HCT116 (cell line): ENCODE measurements around the gene ANO10. TPM values are rescaled to one million over a fixed set of nuclear protein-coding genes. Genes with fewer than 3 reads are reported as not detected.

Experiments
- ATAC-seq: fragments of 200-7000 bp; cut with Tn5 transposase; 2 replicates; pipeline ENCODE4 v1.9.1; 2020; ENCODE audit warnings: mild to moderate bottlenecking, moderate library complexity
- BruUV-seq: library from RNA; stranded (reverse); fragments of 400-500 nt; replicated peaks from 2 replicates; lab custom pipeline; 2021; lab: Mats Ljungman, UMichigan
- CTCF ChIA-PET: fragments of 300-600 bp; sonication (Branson Sonifier 250); formaldehyde crosslinking; loops from one replicate; lab custom pipeline; 2021; ENCODE audit warnings: antibody characterized with exemption; lab: Charles Lee
- POLR2A ChIA-PET: fragments of 300-600, 350-600 bp; sonication (Branson Sonifier 250); formaldehyde crosslinking; loops from one replicate; lab custom pipeline; 2021; ENCODE audit warnings: antibody characterized with exemption; lab: Charles Lee
- RAD21 ChIA-PET, 2 experiments: fragments of 300-600 bp; sonication (Branson Sonifier 250); formaldehyde crosslinking; loops; one replicate each; lab custom pipeline; 2023; ENCODE audit warnings: low total read pairs in 2 of 2; ENCODE audit not compliant: uncharacterized antibody in 2 of 2, unreplicated experiment in 2 of 2, low non-redundant PET in 1 of 2; lab: Charles Lee
- DNase-seq: peaks from one replicate; pipeline ENCODE4 v3.0.0-alpha.2; 2010; ENCODE audit warnings: low read depth, low spot score
- H2AFZ ChIP-seq: fragments of 200-600 bp; shearing (Covaris generic), sonication (generic); 2 replicates; pipeline ENCODE4 v1.6.1; 2017; ENCODE audit warnings: low read depth, mixed run types, mixed read lengths, antibody characterized with exemption, low read length; ENCODE audit not compliant: poor library complexity, severe bottlenecking
- H3K27ac ChIP-seq: 2 replicates; pipeline ENCODE4 v1.5.1; 2012; ENCODE audit warnings: low read depth, low read length
- H3K27me3 ChIP-seq: fragments of 200-600 bp; sonication (generic); 2 replicates; pipeline ENCODE4 v1.6.1; 2016; ENCODE audit warnings: mixed run types, low read length, mixed read lengths; ENCODE audit not compliant: insufficient read depth
- H3K36me3 ChIP-seq, 2 experiments: fragments of 200-500 bp in 1 of 2; fragments of 200-600 bp in 1 of 2; sonication (Bioruptor generic) in 1 of 2; sonication (generic) in 1 of 2; 2 replicates each; pipeline versions ENCODE4 v1.5.1 to v1.6.1; 2014 to 2016; ENCODE audit warnings: low read length in 2 of 2, inconsistent platforms in 1 of 2, mixed read lengths in 1 of 2, mixed run types in 1 of 2; ENCODE audit not compliant: insufficient read depth in 2 of 2, control insufficient read depth in 1 of 2
- H3K4me1 ChIP-seq, 2 experiments: fragments of 200-600 bp in 1 of 2; sonication (generic) in 1 of 2; 2 replicates each; pipeline versions ENCODE4 v1.5.1 to v1.6.1; 2012 to 2017; ENCODE audit warnings: low read length in 2 of 2, inconsistent platforms in 1 of 2, mild to moderate bottlenecking in 1 of 2, mixed read lengths in 1 of 2, mixed run types in 1 of 2, moderate library complexity in 1 of 2; ENCODE audit not compliant: insufficient read depth in 2 of 2, control insufficient read depth in 1 of 2
- H3K4me2 ChIP-seq: fragments of 200-600 bp; sonication (generic); 2 replicates; pipeline ENCODE4 v1.6.1; 2017; ENCODE audit warnings: mixed run types, low read length, mixed read lengths
- H3K4me3 ChIP-seq, 2 experiments: fragments of 200-600 bp in 1 of 2; sonication (generic) in 1 of 2; replicated peaks in 1 of 2; 2 replicates each; pipeline ENCODE4 v1.5.1; 2011 to 2016; ENCODE audit warnings: low read length in 2 of 2, control low read depth in 1 of 2, low read depth in 1 of 2, mild to moderate bottlenecking in 1 of 2, mixed read lengths in 1 of 2, mixed run types in 1 of 2
- H3K79me2 ChIP-seq: fragments of 200-600 bp; sonication (generic); 2 replicates; pipeline ENCODE4 v1.6.1; 2017; ENCODE audit warnings: mild to moderate bottlenecking, mixed run types, low read length, moderate library complexity, mixed read lengths; ENCODE audit not compliant: insufficient read depth
- H3K9ac ChIP-seq: fragments of 200-600 bp; sonication (generic); 2 replicates; pipeline ENCODE4 v1.6.1; 2016; ENCODE audit warnings: low read length, mixed read lengths
- H3K9me2 ChIP-seq: fragments of 200-600 bp; sonication (generic), shearing (Covaris generic); 2 replicates; pipeline ENCODE4 v1.6.1; 2017; ENCODE audit warnings: mixed run types, mild to moderate bottlenecking, moderate library complexity; ENCODE audit not compliant: insufficient read depth
- H3K9me3 ChIP-seq, 2 experiments: fragments of 200-500 bp in 1 of 2; fragments of 200-600 bp in 1 of 2; sonication (Bioruptor generic) in 1 of 2; sonication (generic) in 1 of 2; 2 replicates each; pipeline ENCODE4 v1.6.1; 2014 to 2017; ENCODE audit warnings: low read length in 2 of 2, mixed read lengths in 2 of 2, inconsistent platforms in 1 of 2, low read depth in 1 of 2, mild to moderate bottlenecking in 1 of 2, mixed run types in 1 of 2, moderate library complexity in 1 of 2; ENCODE audit not compliant: control insufficient read depth in 1 of 2, insufficient read depth in 1 of 2
- H4K20me1 ChIP-seq: fragments of 200-600 bp; sonication (generic), shearing (Covaris generic); 2 replicates; pipeline ENCODE4 v1.6.1; 2017; ENCODE audit warnings: mixed run types, mild to moderate bottlenecking, moderate library complexity; ENCODE audit not compliant: insufficient read depth
- POLR2A ChIP-seq: IDR thresholded peaks from 2 replicates; pipeline ENCODE4 v1.7.0; 2011; ENCODE audit warnings: borderline replicate concordance; ENCODE audit not compliant: insufficient read depth, insufficient read length; ENCODE audit errors: extremely low read depth
- REST ChIP-seq: IDR thresholded peaks from 2 replicates; pipeline ENCODE4 v1.6.1; 2012; ENCODE audit warnings: low read depth
- SP1 ChIP-seq: IDR thresholded peaks from 2 replicates; pipeline ENCODE4 v1.6.1; 2012; ENCODE audit warnings: low read depth
- TCF7L2 ChIP-seq: IDR thresholded peaks from 2 replicates; pipeline ENCODE4 v1.7.0; 2011; ENCODE audit warnings: borderline replicate concordance, inconsistent platforms; ENCODE audit not compliant: insufficient read depth, insufficient read length; ENCODE audit errors: extremely low read depth
- ZNF274 ChIP-seq: fragments of 200-500 bp; sonication (Bioruptor generic); IDR thresholded peaks from 2 replicates; pipeline ENCODE4 v1.6.1; 2014; ENCODE audit warnings: mild to moderate bottlenecking, low read depth, low read length, inconsistent platforms
- intact Hi-C: fragments of 100-400 bp; cut with micrococcal nuclease; formaldehyde crosslinking; loops from 2 replicates; pipeline ENCODE4 v1.10.0; 2022
- total RNA-seq: library from RNA; stranded (reverse); gene quantifications from one replicate; pipeline ENCODE4 v1.2.1, GENCODE V29; 2021; ENCODE audit not compliant: unreplicated experiment

Gene ANO10
- total RNA-seq, 1 experiment from 2014 or later: 13.3 TPM

DNA sequence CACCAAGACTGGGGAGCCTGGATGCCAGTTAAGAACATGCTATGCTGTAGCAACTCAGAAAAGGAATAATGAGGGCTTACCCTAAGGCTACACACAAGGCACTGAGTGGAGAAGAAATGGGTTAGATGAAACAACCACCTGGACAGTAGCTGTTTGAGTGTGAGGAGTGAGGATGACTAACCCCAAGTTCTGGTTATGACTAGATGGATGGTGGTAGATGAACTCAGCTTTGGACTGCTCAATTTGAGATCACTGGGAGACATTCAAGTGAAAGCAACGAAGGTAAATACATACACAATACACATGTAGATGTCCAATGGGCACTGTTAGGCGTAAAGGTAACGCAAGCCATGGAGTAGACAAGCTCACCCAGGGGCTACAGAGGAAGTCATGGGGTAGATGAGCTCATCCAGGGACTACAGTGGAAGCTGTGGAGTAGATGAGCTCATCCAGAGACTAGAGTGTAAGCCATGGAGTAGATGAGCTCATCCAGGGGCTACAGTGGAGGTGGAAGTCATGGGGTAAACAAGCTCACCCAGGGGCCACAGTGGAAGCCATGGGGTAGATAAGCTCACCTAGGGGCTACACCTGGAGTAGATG is 98.3 kb downstream of the ANO10 start:
- H3K4me2 ChIP-seq: no peak overlapping the region
- DNase-seq: no peak
- no peaks in the 10 kb centered on the region for H3K9me2 ChIP-seq
- ChIA-PET POLR2A (no interaction called here), RAD21 (no interaction called here), CTCF (no interaction called here)
- H2AFZ ChIP-seq: no peak overlapping the region
- H4K20me1 ChIP-seq: no peaks in the 10 kb centered on the region
- no peak for ATAC-seq
- H3K9ac ChIP-seq: no peak overlapping the region
- no peak overlapping the region for H3K27ac ChIP-seq
- H3K27me3 ChIP-seq: no peaks in the 10 kb centered on the region
- H3K4me3 ChIP-seq: no peak overlapping the region
- no TSS peak for BruUV-seq
- H3K36me3 ChIP-seq: no peaks in the 10 kb centered on the region
- H3K4me1 ChIP-seq: no peaks in the 10 kb centered on the region
- H3K79me2 ChIP-seq: no peaks in the 10 kb centered on the region
- TF ChIP-seq REST: no peak
- TF ChIP-seq POLR2A: no peak
- intact Hi-C loops: no loop called here
- H3K9me3 ChIP-seq: no peaks in the 10 kb centered on the region

- RAD21 ChIA-PET: no interaction called here
- BruUV-seq: no TSS peak
- CTCF ChIA-PET: no interaction called here
Measured at GRCh38 chr3:43522727-43523362, 99.0 kb downstream of the ANO10 start.

More at GRCh38 chr3:43522727-43523362, 99.0 kb downstream of the ANO10 start:
- H3K9me3 ChIP-seq: no peaks in the 10 kb centered on the region
- H4K20me1 ChIP-seq: no peaks in the 10 kb centered on the region
- no peak overlapping the region for H3K27ac ChIP-seq
- no peaks in the 10 kb centered on the region for H3K27me3 ChIP-seq
- H3K4me2 ChIP-seq: no peak overlapping the region
- POLR2A ChIA-PET: no interaction called here
- H3K36me3 ChIP-seq: no peaks in the 10 kb centered on the region
- no peak overlapping the region for H3K4me3 ChIP-seq
- no peaks in the 10 kb centered on the region for H3K9me2 ChIP-seq
- intact Hi-C loops: no loop called here
- no peak overlapping the region for H2AFZ ChIP-seq
- no peak for TF ChIP-seq ZNF274
- TF ChIP-seq SP1: no peak
- no peak for TF ChIP-seq TCF7L2
- H3K4me1 ChIP-seq: no peaks in the 10 kb centered on the region
- DNase-seq: no peak
- ATAC-seq: no peak
- no peak overlapping the region for H3K9ac ChIP-seq
- H3K79me2 ChIP-seq: no peaks in the 10 kb centered on the region
